K562 (cell line): ENCODE results near the gene STIM1. TPM values are rescaled to one million over a fixed set of nuclear protein-coding genes. Genes with fewer than 3 reads are reported as not detected.
A peak's percentile ranks its signal among the peaks of the same experiment; 100 is the strongest.

Experiments used
- C11orf30 ChIP-seq: fragments of 450-650 bp; IDR thresholded peaks from 2 replicates; pipeline ENCODE4 v1.6.1; 2016; ENCODE audit warnings: low read depth, mild to moderate bottlenecking
- CHD4 ChIP-seq: fragments of 200-600 bp; sonication (generic); IDR thresholded peaks from 3 replicates; pipeline ENCODE4 v1.6.1; 2012; ENCODE audit warnings: low read depth, mild to moderate bottlenecking, mixed read lengths, low read length, inconsistent platforms; ENCODE audit not compliant: insufficient read depth, insufficient replicate concordance, poor library complexity, severe bottlenecking
- CREM ChIP-seq: IDR thresholded peaks from 2 replicates; pipeline ENCODE4 v1.6.1; 2014; ENCODE audit warnings: antibody characterized with exemption, low read depth
- EHMT2 ChIP-seq: fragments of 450-650 bp; IDR thresholded peaks from 2 replicates; pipeline ENCODE4 v1.6.1; 2018; ENCODE audit warnings: antibody characterized with exemption
- ETV1 ChIP-seq: fragments of 450-650 bp; conservative IDR thresholded peaks from 2 replicates; pipeline ENCODE4 v1.6.1; 2016; ENCODE audit warnings: missing genetic modification characterization, control low read depth, low read depth, missing compliant biosample characterization
- HMG20A ChIP-seq: fragments of 450-650 bp; formaldehyde crosslinking; conservative IDR thresholded peaks from 2 replicates; pipeline ENCODE4 v1.4.0; 2020; ENCODE audit warnings: mild to moderate bottlenecking, mixed read lengths
- MTA3 ChIP-seq: fragments of 450-650 bp; formaldehyde crosslinking; IDR thresholded peaks from 2 replicates; pipeline ENCODE4 v1.6.1; 2017; ENCODE audit warnings: mild to moderate bottlenecking, borderline replicate concordance
- NFYB ChIP-seq: IDR thresholded peaks from 2 replicates; pipeline ENCODE4 v1.6.1; 2011; ENCODE audit warnings: mild to moderate bottlenecking, moderate library complexity; ENCODE audit not compliant: insufficient read length; ENCODE audit errors: extremely low read depth
- NR1H2 ChIP-seq: sonication (generic); formaldehyde crosslinking; IDR thresholded peaks from 2 replicates; pipeline ENCODE4 v1.4.0; 2020; ENCODE audit warnings: mild to moderate bottlenecking, missing genetic modification reagents
- RFX1 ChIP-seq: fragments of 450-650 bp; IDR thresholded peaks from 2 replicates; pipeline ENCODE4 v1.6.1; 2016; ENCODE audit warnings: mild to moderate bottlenecking, moderate library complexity
- SRSF3 ChIP-seq: fragments of 200-400 bp; formaldehyde crosslinking; IDR thresholded peaks from 2 replicates; pipeline ENCODE4 v1.6.1; 2016; ENCODE audit warnings: mild to moderate bottlenecking, low read length, moderate library complexity; ENCODE audit not compliant: insufficient read depth
- TEAD2 ChIP-seq: fragments of 450-650 bp; IDR thresholded peaks from 2 replicates; pipeline ENCODE4 v1.6.1; 2016; ENCODE audit warnings: missing genetic modification characterization, control low read depth, missing compliant biosample characterization
- THRAP3 ChIP-seq: fragments of 450-650 bp; IDR thresholded peaks from 2 replicates; pipeline ENCODE4 v1.6.1; 2016; ENCODE audit warnings: mild to moderate bottlenecking, inconsistent platforms, borderline replicate concordance
- ZFP30 ChIP-seq: fragments of 250-450 bp; sonication (Bioruptor Pico); IDR thresholded peaks from 2 replicates; pipeline ENCODE4 v1.8.0; 2022; ENCODE audit warnings: moderate library complexity, mild to moderate bottlenecking, inconsistent platforms, borderline replicate concordance
- ZNF121 ChIP-seq: sonication (generic); formaldehyde crosslinking; conservative IDR thresholded peaks from 2 replicates; pipeline ENCODE4 v1.8.0; 2022; ENCODE audit warnings: missing genetic modification reagents
- ZNF274 ChIP-seq: IDR thresholded peaks from 2 replicates; pipeline ENCODE4 v1.6.1; 2011; ENCODE audit warnings: low read depth, mild to moderate bottlenecking, low read length, moderate library complexity, borderline replicate concordance
- ZNF644 ChIP-seq: fragments of 200-800 bp; sonication (Bioruptor generic); IDR thresholded peaks from 2 replicates; pipeline ENCODE4 v1.6.1; 2016; ENCODE audit warnings: low read depth, missing genetic modification characterization, missing compliant biosample characterization
- ZNF764 ChIP-seq: fragments of 250-450 bp; sonication (Bioruptor Pico); IDR thresholded peaks from 2 replicates; pipeline ENCODE4 v1.4.0; 2020; ENCODE audit warnings: low read depth, mild to moderate bottlenecking, moderate library complexity
- ZNF778 ChIP-seq: fragments of 450-650 bp; formaldehyde crosslinking; IDR thresholded peaks from 2 replicates; pipeline ENCODE4 v1.4.0; 2020; ENCODE audit warnings: mild to moderate bottlenecking, moderate library complexity
- polyA plus RNA-seq, 8 experiments: library from polyadenylated mRNA; depleted of rRNA in 4 of 8; stranded (reverse) in 5 of 8; unstranded in 3 of 8; fragments of >200 nt; fragmentation: Nextera tagmentation in 2 of 8; fragmentation: Illumina TruSeq in 1 of 8; extraction: Ambion mirVana in 2 of 8; extraction: Trizol in 1 of 8; gene quantifications; 2 replicates each; pipeline versions ENCODE4 v1.2.1 to v1.2.3, GENCODE V29; 2011 to 2014; ENCODE audit warnings: inconsistent platforms in 1 of 8, missing spikeins in 1 of 8
- total RNA-seq, 7 experiments: library from RNA; depleted of rRNA in 6 of 7; stranded (reverse); fragments of >200 nt in 6 of 7; fragmentation: Illumina TruSeq in 2 of 7; extraction: Trizol in 2 of 7; gene quantifications; 2 replicates each; pipeline versions ENCODE4 v1.2.1 to v1.2.3, GENCODE V29; 2011 to 2021; ENCODE audit warnings: low replicate concordance in 1 of 7
- TF ChIP-seq, protein P1 (sequence below): fragments of 450-650 bp; IDR thresholded peaks from 2 replicates; pipeline ENCODE4 v1.6.1; 2018; ENCODE audit warnings: mild to moderate bottlenecking, low read depth; ENCODE audit not compliant: partially characterized antibody
- TF ChIP-seq, protein P2 (sequence below): conservative IDR thresholded peaks from 2 replicates; pipeline ENCODE4 v1.6.1; 2011; ENCODE audit warnings: low read depth, mild to moderate bottlenecking, low read length; ENCODE audit not compliant: control insufficient read depth
- TF ChIP-seq, protein P3 (sequence below): fragments of 250-450 bp; sonication (Bioruptor Pico); IDR thresholded peaks from 2 replicates; pipeline ENCODE4 v1.8.0; 2022; ENCODE audit warnings: inconsistent platforms

Gene STIM1
- total and polyA plus RNA-seq, 9 of the 15 experiments (the other 6 are each of a cell fraction or from before 2014, with no cell fraction given) = 7.7 to 50.5 (median 22.5) TPM

DNA sequence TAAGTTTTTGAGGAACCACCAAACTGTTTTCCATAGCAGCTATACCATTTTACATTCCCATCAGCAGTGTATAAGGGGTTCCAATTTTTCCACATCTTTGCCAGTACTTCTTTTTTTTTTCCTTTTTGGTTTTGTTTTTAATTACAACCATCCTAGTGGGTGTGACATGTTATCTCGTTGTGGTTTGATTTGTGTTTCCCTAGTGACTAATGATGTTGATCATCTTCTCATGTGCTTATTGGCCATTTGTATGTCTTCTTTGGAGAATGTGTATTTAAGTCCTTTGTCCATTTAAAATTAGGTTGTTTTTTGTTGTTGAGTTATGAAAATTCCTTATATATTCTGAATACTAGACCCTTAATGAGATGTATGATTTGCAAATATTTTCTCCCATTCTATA is 59.3 kb downstream of the STIM1 start (continued):
- TF ChIP-seq, protein P1, sequence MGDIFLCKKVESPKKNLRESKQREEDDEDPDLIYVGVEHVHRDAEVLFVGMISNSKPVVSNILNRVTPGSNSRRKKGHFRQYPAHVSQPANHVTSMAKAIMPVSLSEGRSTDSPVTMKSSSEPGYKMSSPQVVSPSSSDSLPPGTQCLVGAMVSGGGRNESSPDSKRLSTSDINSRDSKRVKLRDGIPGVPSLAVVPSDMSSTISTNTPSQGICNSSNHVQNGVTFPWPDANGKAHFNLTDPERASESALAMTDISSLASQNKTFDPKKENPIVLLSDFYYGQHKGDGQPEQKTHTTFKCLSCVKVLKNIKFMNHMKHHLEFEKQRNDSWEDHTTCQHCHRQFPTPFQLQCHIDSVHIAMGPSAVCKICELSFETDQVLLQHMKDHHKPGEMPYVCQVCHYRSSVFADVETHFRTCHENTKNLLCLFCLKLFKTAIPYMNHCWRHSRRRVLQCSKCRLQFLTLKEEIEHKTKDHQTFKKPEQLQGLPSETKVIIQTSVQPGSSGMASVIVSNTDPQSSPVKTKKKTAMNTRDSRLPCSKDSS = no peak
- no peak for TF ChIP-seq NR1H2
- TF ChIP-seq C11orf30 = no peak
- no peak for TF ChIP-seq ZFP30 (CRISPR knock-in tag)
- no peak for TF ChIP-seq ZNF764 (CRISPR knock-in tag)
- no peak for TF ChIP-seq EHMT2
- TF ChIP-seq, protein P2, sequence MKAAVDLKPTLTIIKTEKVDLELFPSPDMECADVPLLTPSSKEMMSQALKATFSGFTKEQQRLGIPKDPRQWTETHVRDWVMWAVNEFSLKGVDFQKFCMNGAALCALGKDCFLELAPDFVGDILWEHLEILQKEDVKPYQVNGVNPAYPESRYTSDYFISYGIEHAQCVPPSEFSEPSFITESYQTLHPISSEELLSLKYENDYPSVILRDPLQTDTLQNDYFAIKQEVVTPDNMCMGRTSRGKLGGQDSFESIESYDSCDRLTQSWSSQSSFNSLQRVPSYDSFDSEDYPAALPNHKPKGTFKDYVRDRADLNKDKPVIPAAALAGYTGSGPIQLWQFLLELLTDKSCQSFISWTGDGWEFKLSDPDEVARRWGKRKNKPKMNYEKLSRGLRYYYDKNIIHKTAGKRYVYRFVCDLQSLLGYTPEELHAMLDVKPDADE = no peak
- no peak for TF ChIP-seq THRAP3
- TF ChIP-seq ETV1 (tag) = no peak
- no peak for TF ChIP-seq ZNF644 (tag)
- TF ChIP-seq, protein P3, sequence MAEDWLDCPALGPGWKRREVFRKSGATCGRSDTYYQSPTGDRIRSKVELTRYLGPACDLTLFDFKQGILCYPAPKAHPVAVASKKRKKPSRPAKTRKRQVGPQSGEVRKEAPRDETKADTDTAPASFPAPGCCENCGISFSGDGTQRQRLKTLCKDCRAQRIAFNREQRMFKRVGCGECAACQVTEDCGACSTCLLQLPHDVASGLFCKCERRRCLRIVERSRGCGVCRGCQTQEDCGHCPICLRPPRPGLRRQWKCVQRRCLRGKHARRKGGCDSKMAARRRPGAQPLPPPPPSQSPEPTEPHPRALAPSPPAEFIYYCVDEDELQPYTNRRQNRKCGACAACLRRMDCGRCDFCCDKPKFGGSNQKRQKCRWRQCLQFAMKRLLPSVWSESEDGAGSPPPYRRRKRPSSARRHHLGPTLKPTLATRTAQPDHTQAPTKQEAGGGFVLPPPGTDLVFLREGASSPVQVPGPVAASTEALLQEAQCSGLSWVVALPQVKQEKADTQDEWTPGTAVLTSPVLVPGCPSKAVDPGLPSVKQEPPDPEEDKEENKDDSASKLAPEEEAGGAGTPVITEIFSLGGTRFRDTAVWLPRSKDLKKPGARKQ = no peak
- TF ChIP-seq ZNF778 (CRISPR knock-in tag) = no peak
- no peak for TF ChIP-seq MTA3
- TF ChIP-seq NFYB = no peak
- TF ChIP-seq ZNF121 (CRISPR knock-in tag) = no peak
- no peak for TF ChIP-seq TEAD2 (tag)
- TF ChIP-seq ZNF274 = no peak
- TF ChIP-seq SRSF3 = no peak
- peak; percentile 41; the same call in 1 of the 2 replicates for TF ChIP-seq CREM
- TF ChIP-seq RFX1 = peak; percentile 38; the same call in 1 of the 2 replicates
- no peak for TF ChIP-seq CHD4
- no peak for TF ChIP-seq HMG20A
